Measurements from ENCODE around the gene EPB41L4A.

DNA sequence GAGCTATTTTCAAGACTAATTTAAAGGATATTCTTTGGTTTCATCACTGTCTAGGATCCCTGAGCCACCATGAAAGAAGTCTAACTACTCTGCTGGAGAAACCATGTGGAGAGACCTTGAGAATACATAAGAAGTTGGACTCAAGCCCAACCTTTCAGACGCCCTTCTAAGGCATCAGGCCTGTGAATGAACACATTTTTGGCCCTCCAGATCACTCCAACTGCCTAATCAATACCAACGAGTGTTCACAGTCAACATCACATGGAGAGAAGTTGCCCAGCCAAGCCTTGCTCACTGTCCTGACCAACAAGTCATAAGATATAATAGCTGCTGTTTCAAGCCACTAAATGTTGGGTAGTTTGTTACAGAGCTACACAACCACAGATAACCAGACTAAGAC lies 100.7 kb downstream of the EPB41L4A start:
- TF ChIP-seq, protein P1, sequence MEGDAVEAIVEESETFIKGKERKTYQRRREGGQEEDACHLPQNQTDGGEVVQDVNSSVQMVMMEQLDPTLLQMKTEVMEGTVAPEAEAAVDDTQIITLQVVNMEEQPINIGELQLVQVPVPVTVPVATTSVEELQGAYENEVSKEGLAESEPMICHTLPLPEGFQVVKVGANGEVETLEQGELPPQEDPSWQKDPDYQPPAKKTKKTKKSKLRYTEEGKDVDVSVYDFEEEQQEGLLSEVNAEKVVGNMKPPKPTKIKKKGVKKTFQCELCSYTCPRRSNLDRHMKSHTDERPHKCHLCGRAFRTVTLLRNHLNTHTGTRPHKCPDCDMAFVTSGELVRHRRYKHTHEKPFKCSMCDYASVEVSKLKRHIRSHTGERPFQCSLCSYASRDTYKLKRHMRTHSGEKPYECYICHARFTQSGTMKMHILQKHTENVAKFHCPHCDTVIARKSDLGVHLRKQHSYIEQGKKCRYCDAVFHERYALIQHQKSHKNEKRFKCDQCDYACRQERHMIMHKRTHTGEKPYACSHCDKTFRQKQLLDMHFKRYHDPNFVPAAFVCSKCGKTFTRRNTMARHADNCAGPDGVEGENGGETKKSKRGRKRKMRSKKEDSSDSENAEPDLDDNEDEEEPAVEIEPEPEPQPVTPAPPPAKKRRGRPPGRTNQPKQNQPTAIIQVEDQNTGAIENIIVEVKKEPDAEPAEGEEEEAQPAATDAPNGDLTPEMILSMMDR (IDR thresholded peaks at IDR 0.05; ENCODE audit: poor library complexity), result no peak
- TF ChIP-seq EZH2phosphoT487 (IDR thresholded peaks at IDR 0.05; ENCODE audit: low read depth, severe bottlenecking, unreplicated experiment), result no peak
